Fibroblast of pulmonary artery (primary cell): ENCODE measurements around the gene LCMT1.
"Not testable (repeated sequence)": the region's sequence is repeated elsewhere in the genome, so short reads cannot be mapped to it uniquely, and the experiment has no call there.

Experiments used
- DNase-seq: peaks from one replicate; pipeline ENCODE4 v3.0.0-alpha.2; 2010; ENCODE audit warnings: low read depth
- H3K4me3 ChIP-seq: replicated peaks from 2 replicates; pipeline ENCODE4 v1.5.1; 2011; ENCODE audit warnings: low read depth, mild to moderate bottlenecking, control low read depth, low read length, moderate library complexity
- TF ChIP-seq, protein P1 (sequence below): IDR thresholded peaks from 2 replicates; pipeline ENCODE4 v1.5.1; 2011; ENCODE audit warnings: mild to moderate bottlenecking, control low read depth, low read length, inconsistent platforms; ENCODE audit errors: missing control alignments

The LCMT1 gene

DNA sequence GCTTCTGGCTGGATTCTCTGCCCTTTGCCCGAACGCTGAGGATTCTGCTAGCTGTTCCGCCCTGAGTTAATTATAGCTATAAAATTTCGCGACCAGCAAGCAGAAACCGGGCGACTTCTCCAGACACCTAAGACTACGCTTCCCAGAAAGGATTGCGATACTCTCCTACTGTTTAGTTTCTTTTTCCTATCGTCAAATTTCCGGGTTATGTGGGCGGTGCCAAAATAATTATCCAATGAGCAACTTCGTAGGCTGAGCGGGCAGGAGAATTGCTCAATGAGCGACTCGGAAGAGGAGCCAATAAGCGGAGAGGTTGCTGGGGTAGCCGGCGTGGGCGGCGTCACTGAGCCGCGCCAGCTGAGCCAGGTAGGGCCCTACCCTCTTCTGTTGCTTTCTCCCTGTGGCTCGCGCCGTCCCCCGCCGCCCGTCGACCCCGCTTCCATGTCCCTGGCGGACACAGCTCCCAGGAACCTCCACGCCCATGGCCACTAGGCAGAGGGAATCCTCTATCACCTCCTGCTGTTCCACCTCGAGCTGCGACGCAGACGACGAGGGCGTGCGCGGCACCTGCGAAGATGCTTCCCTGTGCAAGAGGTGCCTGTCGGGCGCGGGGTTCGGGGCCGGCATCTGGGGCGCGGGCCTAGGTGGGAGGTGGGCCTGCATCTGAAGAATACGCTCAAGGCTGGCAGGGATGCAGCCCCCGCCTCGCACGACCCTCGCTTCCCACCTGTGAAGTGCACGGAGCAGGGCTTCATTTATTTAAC, at the start of gene LCMT1:
Gene LCMT1 (plus strand): TSS at position 340 of the 764 bp plus-strand sequence. CDS start 142 bp downstream, at position 482.
- peak within 1 kb of the TSS; percentile 92 for H3K4me3 ChIP-seq
- TF ChIP-seq, protein P1, sequence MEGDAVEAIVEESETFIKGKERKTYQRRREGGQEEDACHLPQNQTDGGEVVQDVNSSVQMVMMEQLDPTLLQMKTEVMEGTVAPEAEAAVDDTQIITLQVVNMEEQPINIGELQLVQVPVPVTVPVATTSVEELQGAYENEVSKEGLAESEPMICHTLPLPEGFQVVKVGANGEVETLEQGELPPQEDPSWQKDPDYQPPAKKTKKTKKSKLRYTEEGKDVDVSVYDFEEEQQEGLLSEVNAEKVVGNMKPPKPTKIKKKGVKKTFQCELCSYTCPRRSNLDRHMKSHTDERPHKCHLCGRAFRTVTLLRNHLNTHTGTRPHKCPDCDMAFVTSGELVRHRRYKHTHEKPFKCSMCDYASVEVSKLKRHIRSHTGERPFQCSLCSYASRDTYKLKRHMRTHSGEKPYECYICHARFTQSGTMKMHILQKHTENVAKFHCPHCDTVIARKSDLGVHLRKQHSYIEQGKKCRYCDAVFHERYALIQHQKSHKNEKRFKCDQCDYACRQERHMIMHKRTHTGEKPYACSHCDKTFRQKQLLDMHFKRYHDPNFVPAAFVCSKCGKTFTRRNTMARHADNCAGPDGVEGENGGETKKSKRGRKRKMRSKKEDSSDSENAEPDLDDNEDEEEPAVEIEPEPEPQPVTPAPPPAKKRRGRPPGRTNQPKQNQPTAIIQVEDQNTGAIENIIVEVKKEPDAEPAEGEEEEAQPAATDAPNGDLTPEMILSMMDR = no peak
- peak; percentile 98 for DNase-seq

DNA sequence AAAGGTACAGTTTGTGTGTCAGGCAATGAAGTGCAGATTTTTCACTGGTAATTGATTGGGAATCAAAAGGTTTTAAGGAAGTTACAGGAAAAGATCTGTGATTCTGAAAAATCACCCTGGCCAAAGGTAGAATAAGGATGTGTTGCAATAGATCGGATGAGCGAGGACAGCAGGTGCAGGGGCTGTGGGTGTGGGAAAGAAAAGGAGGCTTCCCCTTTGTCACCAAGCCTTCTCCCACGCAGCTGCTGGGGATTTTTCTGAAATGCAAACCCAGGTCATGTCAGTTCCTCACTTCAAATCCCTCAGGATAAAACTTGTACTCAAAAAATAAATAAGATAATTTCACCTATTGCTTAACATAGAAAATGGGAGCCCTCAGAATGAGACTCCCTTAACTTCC, 48.4 kb upstream of the LCMT1 start:
- TF ChIP-seq, protein P1 = no peak
- no peak for DNase-seq
- no peak overlapping the region for H3K4me3 ChIP-seq

DNA sequence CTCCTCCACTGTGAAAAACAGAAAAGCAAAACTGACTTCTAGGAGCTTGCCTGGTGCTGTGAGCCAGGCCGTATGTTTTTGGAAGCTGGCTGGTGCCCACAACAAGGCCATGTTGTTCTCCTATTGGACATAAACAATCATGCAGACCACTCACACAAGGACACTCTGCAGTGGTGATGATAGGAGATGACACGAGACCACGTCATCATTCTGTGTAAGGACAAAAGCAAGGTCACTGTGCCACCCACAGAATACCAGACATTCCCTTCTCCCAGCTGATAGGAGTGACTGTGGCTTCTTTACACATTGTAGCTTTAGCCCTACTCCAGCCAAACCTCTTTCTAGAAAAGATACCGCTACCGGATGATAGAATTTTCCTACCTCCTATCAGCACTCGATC, 47.7 kb upstream of the LCMT1 start:
- peak; percentile 72 for DNase-seq
- H3K4me3 ChIP-seq = no peak overlapping the region
- TF ChIP-seq, protein P1 = no peak

DNA sequence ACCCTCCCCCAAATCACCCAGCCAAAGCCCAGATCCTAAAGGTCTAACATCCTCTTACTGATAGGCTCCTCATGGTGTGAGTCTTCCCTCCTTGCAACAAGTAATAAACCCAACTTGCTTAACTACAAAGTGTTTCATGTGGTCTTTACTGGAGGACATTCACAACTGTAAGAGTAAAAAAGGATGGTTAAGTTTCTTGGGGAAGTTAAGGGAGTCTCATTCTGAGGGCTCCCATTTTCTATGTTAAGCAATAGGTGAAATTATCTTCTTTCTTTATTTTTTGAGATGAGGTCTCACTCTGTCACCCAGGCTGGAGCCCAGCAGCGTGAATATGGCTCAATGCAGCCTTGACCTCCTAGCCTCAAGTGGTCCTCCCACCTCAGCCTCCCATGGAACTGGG, 47.3 kb upstream of the LCMT1 start:
- DNase-seq, H3K4me3 ChIP-seq: not testable (repeated sequence)

DNA sequence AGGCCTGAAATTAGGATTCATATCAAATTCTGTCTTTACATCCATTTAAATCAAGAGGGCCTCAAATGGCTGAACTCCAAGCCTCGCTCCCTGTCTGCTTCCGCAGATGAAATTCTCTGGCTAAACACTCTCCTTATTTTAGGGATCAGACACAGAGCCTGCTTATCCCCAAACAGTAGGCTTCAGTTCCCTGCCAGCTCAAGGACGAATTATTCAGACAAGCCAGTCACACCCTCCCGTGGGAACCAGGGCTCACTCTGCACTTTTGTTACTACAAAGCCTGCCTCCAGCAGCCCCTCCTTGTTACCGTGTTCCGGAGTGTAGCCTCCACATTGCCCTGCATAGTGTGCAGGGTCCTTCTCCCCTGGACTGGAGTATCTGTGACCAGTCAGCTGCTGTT, 46.6 kb upstream of the LCMT1 start:
- DNase-seq = no peak
- TF ChIP-seq, protein P1 = no peak
- no peak overlapping the region for H3K4me3 ChIP-seq

DNA sequence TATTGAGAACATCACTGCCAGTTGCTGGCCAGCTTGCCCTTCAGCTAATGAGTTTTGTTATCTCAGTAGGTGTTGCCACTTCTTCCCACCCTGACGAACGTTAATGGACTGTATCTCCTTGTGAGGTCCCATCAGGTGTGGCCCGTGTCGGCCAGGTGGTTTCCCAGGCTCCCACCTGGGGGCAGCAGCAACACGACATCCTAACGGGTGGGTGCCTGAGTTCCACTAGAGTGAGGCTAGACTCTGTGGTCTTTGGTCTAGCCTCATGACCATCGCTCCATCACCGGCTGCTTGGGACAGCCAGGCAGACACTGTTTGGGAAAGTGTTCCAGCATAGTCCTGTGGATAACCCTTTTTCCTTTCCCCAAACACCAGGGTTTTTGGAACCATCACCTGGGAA, 45.6 kb upstream of the LCMT1 start:
- H3K4me3 ChIP-seq = no peak overlapping the region
- TF ChIP-seq, protein P1 = no peak
- DNase-seq = no peak

DNA sequence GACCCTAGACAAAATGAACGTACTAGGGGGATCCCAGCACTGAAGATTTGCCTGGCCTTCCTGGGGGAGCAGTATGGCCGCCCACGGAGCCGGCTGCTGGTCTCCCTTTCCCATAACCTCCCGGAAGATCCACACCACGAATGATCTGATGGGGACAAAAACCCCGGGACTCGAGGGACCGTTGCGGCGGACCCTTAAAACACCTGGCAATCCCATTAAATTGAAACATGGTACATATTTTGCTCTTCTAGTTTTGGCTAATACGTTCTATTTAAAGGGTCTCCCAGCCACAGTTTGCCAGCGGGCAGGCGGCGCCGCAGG, 45.2 kb upstream of the LCMT1 start:
- TF ChIP-seq, protein P1 = no peak
- H3K4me3 ChIP-seq = peak overlapping the region; percentile 66
- DNase-seq = no peak
